T-cell (primary cell): Measurements from ENCODE around the gene SENP5. TPM values are rescaled to one million over a fixed set of nuclear protein-coding genes. Genes with fewer than 3 reads are reported as not detected.

Source experiments
- ATAC-seq, 4 experiments: fragments of 200-7000 bp in 3 of 4; fragments of 150-1000 bp in 1 of 4; cut with Tn5 transposase; replicated peaks in 1 of 4; 1 replicate in 3 of 4; 2 replicates in 1 of 4; pipeline ENCODE4 v1.10.0; 2021; ENCODE audit warnings: moderate library complexity in 3 of 4, mild to moderate bottlenecking in 2 of 4, moderate number of reproducible peaks in 1 of 4
- CTCF ChIA-PET, 2 donors: fragments of 300-600 bp; sonication (Branson Sonifier 250); formaldehyde crosslinking; loops; one replicate each; lab custom pipeline; 2022; ENCODE audit warnings: antibody characterized with exemption in 2 of 2; lab: Charles Lee
- POLR2A ChIA-PET, 2 donors: fragments of 300-600 bp; sonication (Branson Sonifier 250); formaldehyde crosslinking; loops; one replicate each; lab custom pipeline; 2022; ENCODE audit warnings: antibody characterized with exemption in 2 of 2; lab: Charles Lee
- DNase-seq, 35 experiments: peaks; one replicate each; pipeline versions ENCODE4 v3.0.0 to v3.0.0-alpha.2; 2013 to 2023
- H3K27ac ChIP-seq: one replicate; pipeline ENCODE4 v1.5.1; 2013; ENCODE audit warnings: low read length
- H3K27me3 ChIP-seq, 2 experiments: replicated peaks in 1 of 2; 1 replicate in 1 of 2; 2 replicates in 1 of 2; pipeline versions ENCODE4 v1.6.1 to v1.7.0; 2013; ENCODE audit warnings: low read length in 1 of 2, mixed read lengths in 1 of 2; ENCODE audit not compliant: control insufficient read depth in 2 of 2, insufficient read depth in 2 of 2; ENCODE audit errors: extremely low read depth in 1 of 2
- H3K36me3 ChIP-seq, 2 donors: 1 replicate in 1 of 2; 2 replicates in 1 of 2; pipeline versions ENCODE4 v1.6.1 to v1.7.0; 2013; ENCODE audit warnings: low read length in 1 of 2; ENCODE audit not compliant: control insufficient read depth in 2 of 2, insufficient read depth in 1 of 2; ENCODE audit errors: extremely low read depth in 1 of 2
- H3K4me1 ChIP-seq, 2 experiments: 1 replicate in 1 of 2; 2 replicates in 1 of 2; pipeline versions ENCODE4 v1.6.1 to v1.7.0; 2013; ENCODE audit warnings: low read length in 2 of 2, mixed read lengths in 1 of 2; ENCODE audit not compliant: insufficient read depth in 2 of 2, control insufficient read depth in 1 of 2; ENCODE audit errors: extremely low read depth in 1 of 2
- H3K4me3 ChIP-seq, 2 donors: 1 replicate in 1 of 2; 2 replicates in 1 of 2; pipeline versions ENCODE4 v1.5.1 to v1.7.0; 2013; ENCODE audit warnings: mild to moderate bottlenecking in 2 of 2, low read length in 1 of 2, moderate library complexity in 1 of 2; ENCODE audit not compliant: control insufficient read depth in 1 of 2; ENCODE audit errors: extremely low read depth in 1 of 2
- H3K9me3 ChIP-seq: 2 replicates; pipeline ENCODE4 v1.7.0; 2013
- H3K27ac Mint-ChIP-seq, 2 donors: one replicate each; pipeline ENCODE4 v1.8.0; 2020 to 2021; ENCODE audit warnings: mild to moderate bottlenecking in 2 of 2, mixed read lengths in 2 of 2
- H3K27me3 Mint-ChIP-seq, 2 donors: one replicate each; pipeline ENCODE4 v1.8.0; 2021 to 2022; ENCODE audit warnings: mixed read lengths in 2 of 2
- H3K36me3 Mint-ChIP-seq: one replicate; pipeline ENCODE4 v1.8.0; 2021; ENCODE audit warnings: mixed read lengths
- H3K4me1 Mint-ChIP-seq, 3 donors: one replicate each; pipeline ENCODE4 v1.8.0; 2020 to 2022; ENCODE audit warnings: mixed read lengths in 3 of 3, mild to moderate bottlenecking in 1 of 3
- H3K4me3 Mint-ChIP-seq, 3 donors: one replicate each; pipeline ENCODE4 v1.8.0; 2020 to 2022; ENCODE audit warnings: mild to moderate bottlenecking in 3 of 3, mixed read lengths in 3 of 3, moderate library complexity in 3 of 3
- H3K9me3 Mint-ChIP-seq, 3 donors: one replicate each; pipeline ENCODE4 v1.8.0; 2020 to 2022; ENCODE audit warnings: mixed read lengths in 3 of 3
- WGBS: methylation state at CpG from one replicate; pipeline ENCODE4 v1.1.5; 2013; ENCODE audit warnings: missing lambda C conversion rate; ENCODE audit not compliant: insufficient coverage; 5-methylcytosine and 5-hydroxymethylcytosine counted together
- total RNA-seq, 35 experiments: library from RNA in 6 of 35; stranded (reverse) in 6 of 35; fragments of 120-200 nt in 1 of 35; gene quantifications; one replicate each; pipeline versions ENCODE4 v1.2.1 to v1.2.4 and lab custom pipeline; 2013 to 2026

Gene SENP5
- total RNA-seq, 5 donors from 2014 or later (not counting 1 experiment from before 2014, with no cell fraction given), result 33.8 to 61.2 (median 37.5) TPM

DNA sequence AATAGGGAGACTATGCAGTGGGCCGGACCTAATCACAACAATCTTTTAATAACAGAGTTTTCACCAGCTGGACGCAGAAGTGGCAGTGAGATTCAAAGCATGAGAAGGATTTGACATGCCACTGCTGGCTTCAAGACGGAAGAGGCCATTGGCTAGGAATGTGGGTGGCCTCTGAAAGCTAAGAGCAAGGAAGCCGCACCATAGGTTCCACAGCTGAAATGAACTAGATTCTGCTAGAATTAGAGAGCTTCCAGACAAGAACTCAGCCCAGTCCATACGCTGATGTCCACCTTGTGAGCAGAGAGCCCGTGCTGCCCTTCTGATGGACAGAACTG is 81.5 kb downstream of the SENP5 start:
- 89% methylated on average over 5 of the region's 6 CpGs for WGBS
- Histone ChIP-seq H3K4me1 (no peaks in the 10 kb centered on the region), H3K4me3 (no peak overlapping the region), H3K27me3 (no peaks in the 10 kb centered on the region), H3K9me3 (no peaks in the 10 kb centered on the region), H3K27ac (no peak overlapping the region), H3K36me3 (no peaks in the 10 kb centered on the region)
- Mint-ChIP-seq H3K36me3 (no peaks in the 10 kb centered on the region), H3K27me3 (no peaks in the 10 kb centered on the region), H3K4me3 (no peak overlapping the region), H3K9me3 (no peaks in the 10 kb centered on the region), H3K4me1 (peaks cover 7 to 8% (median 7%) of the 10 kb centered on the region in 3 donors), H3K27ac (no peak overlapping the region)
- ATAC-seq (no peak), DNase-seq (no peak)
- ChIA-PET CTCF (no interaction called here), POLR2A (no interaction called here)

DNA sequence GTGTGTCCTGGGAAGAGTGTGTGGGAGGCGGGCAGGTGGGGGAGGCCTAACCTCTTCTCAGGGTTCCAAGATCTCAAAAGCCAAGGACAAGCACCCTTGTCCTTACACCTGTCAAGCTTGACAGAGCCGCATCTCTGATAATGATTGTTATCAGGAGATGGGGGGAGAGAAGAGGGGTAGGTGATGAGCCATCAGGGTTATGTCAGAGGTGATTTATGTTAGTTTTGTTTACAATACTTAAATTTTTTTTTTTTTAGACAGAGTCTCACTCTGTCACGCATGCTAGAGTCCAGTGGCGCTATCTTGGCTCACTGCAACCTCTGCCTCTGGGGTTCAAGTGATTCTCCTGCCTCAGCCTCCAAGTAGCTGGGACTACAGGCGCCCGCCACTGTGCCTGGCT is 82.0 kb downstream of the SENP5 start:
- ATAC-seq (no peak), DNase-seq (no peak)
- H3K27me3 ChIP-seq, result no peaks in the 10 kb centered on the region
- Mint-ChIP-seq H3K27ac (no peak overlapping the region), H3K9me3 (no peaks in the 10 kb centered on the region), H3K27me3 (no peaks in the 10 kb centered on the region), H3K4me3 (no peak overlapping the region), H3K36me3 (no peaks in the 10 kb centered on the region), H3K4me1 (peaks cover 2 to 3% (median 2%) of the 10 kb centered on the region in 3 donors)
- H3K36me3 ChIP-seq, result no peaks in the 10 kb centered on the region
- ChIA-PET POLR2A (no interaction called here), CTCF (no interaction called here)
- no peaks in the 10 kb centered on the region for H3K9me3 ChIP-seq
- H3K27ac ChIP-seq, result no peak overlapping the region
- H3K4me1 ChIP-seq, result no peaks in the 10 kb centered on the region
- H3K4me3 ChIP-seq, result no peak overlapping the region
- 81% methylated on average over 2 of the region's 6 CpGs for WGBS

DNA sequence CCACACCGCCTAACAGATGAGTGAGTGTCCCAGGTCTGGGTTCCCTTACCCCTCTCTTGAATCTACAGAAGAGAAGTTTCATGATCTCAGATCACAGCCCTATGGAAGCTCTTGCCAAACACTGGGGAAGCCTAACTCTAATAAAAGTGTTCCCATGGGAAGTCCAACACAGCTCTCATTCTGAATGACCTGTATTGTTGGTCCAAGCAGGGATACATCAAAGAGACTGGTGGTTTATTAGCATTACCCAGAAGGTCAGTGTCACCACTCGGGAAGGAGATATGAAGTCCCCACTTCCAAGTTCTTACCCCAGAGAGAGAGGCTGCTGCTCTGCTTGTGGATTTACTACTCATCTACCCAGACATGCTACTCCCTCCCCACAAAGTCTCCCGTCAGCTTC is 83.7 kb downstream of the SENP5 start:
- ATAC-seq (no peak), DNase-seq (no peak)
- ChIA-PET CTCF (no interaction called here), POLR2A (no interaction called here)
- H3K36me3 Mint-ChIP-seq, result no peaks in the 10 kb centered on the region
- no peaks in the 10 kb centered on the region for H3K36me3 ChIP-seq
- H3K27ac Mint-ChIP-seq, result no peak overlapping the region
- no peaks in the 10 kb centered on the region for H3K4me1 Mint-ChIP-seq
- H3K9me3 ChIP-seq, result no peaks in the 10 kb centered on the region
- H3K4me3 Mint-ChIP-seq, result no peak overlapping the region
- no peaks in the 10 kb centered on the region for H3K27me3 Mint-ChIP-seq
- no peaks in the 10 kb centered on the region for H3K4me1 ChIP-seq
- no peaks in the 10 kb centered on the region for H3K27me3 ChIP-seq
- WGBS, result 92% methylated on average over 2 of the region's 3 CpGs
- no peak overlapping the region for H3K4me3 ChIP-seq
- no peak overlapping the region for H3K27ac ChIP-seq
- H3K9me3 Mint-ChIP-seq, result no peaks in the 10 kb centered on the region

DNA sequence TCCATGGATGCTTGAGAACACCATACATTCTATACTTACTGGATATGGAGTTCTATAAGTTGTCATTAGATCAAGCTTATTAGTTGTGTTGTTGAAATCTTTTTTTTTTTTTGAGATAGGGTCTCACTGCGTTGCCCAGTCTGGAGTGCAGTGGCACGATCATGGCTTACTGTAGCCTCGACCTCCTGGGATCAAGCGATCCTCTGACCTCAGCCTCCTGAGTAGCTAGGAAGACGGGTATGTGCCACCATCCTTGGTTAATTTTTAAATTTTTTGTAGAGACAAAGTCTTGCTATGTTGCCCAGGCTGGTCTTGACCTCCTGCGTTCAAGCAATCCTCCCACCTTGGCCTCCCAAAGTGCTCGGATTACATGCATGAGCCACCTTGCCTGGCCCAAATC is 87.1 kb downstream of the SENP5 start:
- no peaks in the 10 kb centered on the region for H3K4me1 ChIP-seq
- H3K4me1 Mint-ChIP-seq, result no peaks in the 10 kb centered on the region
- no peak overlapping the region for H3K4me3 ChIP-seq
- ATAC-seq (no peak), DNase-seq (no peak)
- peaks cover 0 to 3% of the 10 kb centered on the region in 2 experiments for H3K27me3 ChIP-seq
- H3K36me3 Mint-ChIP-seq, result no peaks in the 10 kb centered on the region
- H3K27ac ChIP-seq, result no peak overlapping the region
- 95% methylated on average over 3 of the region's 7 CpGs for WGBS
- H3K27ac Mint-ChIP-seq, result no peak overlapping the region
- no peaks in the 10 kb centered on the region for H3K36me3 ChIP-seq
- CTCF ChIA-PET, result no interaction called here
- no peaks in the 10 kb centered on the region for H3K9me3 ChIP-seq
- no peaks in the 10 kb centered on the region for H3K27me3 Mint-ChIP-seq
- H3K4me3 Mint-ChIP-seq, result no peak overlapping the region
- no peaks in the 10 kb centered on the region for H3K9me3 Mint-ChIP-seq
- POLR2A ChIA-PET, result interaction anchor here in 1 of 2 donors (0.6 kb wide), 1 partner anchor 87 kb away, joined by 3 read pairs; no protein-coding TSS in a partner anchor

DNA sequence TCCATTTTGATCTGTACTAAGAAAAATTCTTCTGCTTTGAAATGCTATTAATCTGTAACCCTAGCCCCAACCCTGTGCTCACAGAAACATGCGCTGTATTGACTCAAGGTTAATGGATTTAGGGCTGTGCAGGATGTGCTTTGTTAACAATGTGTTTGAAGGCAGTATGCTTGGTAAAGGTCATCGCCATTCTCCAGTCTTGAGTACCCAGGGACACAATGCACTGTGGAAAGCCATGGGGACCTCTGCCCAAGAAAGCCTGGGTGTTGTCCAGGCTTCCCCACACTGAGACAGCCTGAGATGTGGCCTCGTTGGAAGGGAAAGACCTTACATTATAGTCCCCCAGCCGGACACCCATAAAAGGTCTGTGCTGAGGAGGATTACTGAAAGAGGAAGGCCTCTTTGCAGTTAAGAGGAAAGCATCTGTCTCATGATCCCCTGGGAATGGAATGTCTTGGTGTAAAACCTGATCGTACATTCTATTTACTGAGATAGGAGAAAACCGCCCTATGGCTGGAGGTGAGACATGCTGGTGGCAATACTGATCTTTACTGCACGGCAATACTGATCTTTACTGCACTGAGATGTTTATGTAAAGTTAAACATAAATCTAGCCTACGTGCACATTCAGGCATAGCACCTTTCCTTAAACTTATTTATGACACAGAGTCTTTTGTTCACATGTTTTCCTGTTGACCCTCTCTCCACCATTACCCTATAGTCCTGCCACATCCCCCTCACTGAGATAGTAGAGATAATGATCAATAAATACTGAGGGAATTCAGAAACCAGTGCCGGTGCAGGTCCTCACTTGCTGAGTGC is 94.6 kb downstream of the SENP5 start:
- H3K27ac ChIP-seq, result no peak overlapping the region
- WGBS, result 80% methylated on average over 3 of the region's 9 CpGs
- no peaks in the 10 kb centered on the region for H3K27me3 Mint-ChIP-seq
- H3K9me3 Mint-ChIP-seq, result no peaks in the 10 kb centered on the region
- H3K4me1 Mint-ChIP-seq, result peaks cover 0 to 2% (median 0%) of the 10 kb centered on the region in 3 donors
- CTCF ChIA-PET, result no interaction called here
- no peak overlapping the region for H3K4me3 Mint-ChIP-seq
- POLR2A ChIA-PET, result no interaction called here
- no peaks in the 10 kb centered on the region for H3K36me3 Mint-ChIP-seq
- no peaks in the 10 kb centered on the region for H3K36me3 ChIP-seq
- no peaks in the 10 kb centered on the region for H3K4me1 ChIP-seq
- H3K9me3 ChIP-seq, result no peaks in the 10 kb centered on the region
- no peak overlapping the region for H3K27ac Mint-ChIP-seq
- no peak for ATAC-seq
- H3K4me3 ChIP-seq, result no peak overlapping the region
- peaks cover 0 to 6% of the 10 kb centered on the region in 2 experiments for H3K27me3 ChIP-seq
- DNase-seq, result no peak

DNA sequence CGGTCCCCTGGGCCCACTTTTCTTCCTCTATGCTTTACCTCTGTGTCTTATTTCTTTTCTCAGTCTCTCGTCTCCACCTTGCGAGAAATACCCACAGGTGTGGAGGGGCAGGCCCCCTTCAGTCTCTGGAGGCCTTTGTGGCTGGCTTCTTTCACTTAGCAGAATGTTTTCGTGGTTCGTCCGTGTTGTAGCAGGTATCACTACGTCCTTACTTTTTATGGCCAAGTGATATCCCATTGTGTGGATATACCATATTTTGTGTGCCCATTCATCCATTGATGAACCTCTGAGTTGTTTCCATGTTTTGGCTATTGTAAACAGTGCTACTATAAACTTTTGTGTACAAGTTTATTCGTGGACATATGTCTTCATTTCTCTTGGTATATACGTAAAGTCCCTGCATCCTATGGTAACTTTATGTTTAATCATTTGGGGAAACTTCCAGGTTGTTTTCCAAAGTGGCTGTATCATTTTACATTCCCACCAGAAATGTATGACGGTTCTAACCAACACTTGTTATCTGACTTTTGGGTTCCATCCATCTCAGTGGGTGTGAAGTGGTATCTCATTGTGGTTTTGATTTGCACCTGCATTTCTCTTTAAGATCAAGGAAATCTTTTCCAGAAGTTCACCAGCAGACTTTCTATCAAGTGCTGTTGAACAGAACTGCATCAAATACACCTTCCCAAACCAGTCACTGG is 95.4 kb downstream of the SENP5 start:
- Histone ChIP-seq H3K4me1 (peaks cover 0 to 4% of the 10 kb centered on the region in 2 experiments), H3K27me3 (peaks cover 0 to 9% of the 10 kb centered on the region in 2 experiments), H3K4me3 (no peak overlapping the region), H3K9me3 (no peaks in the 10 kb centered on the region), H3K36me3 (no peaks in the 10 kb centered on the region), H3K27ac (no peak overlapping the region)
- ChIA-PET POLR2A (no interaction called here), CTCF (interaction anchor here in 1 of 2 donors (0.6 kb wide), 1 partner anchor 94 kb away, joined by 5 read pairs; no protein-coding TSS in a partner anchor)
- no peak overlapping the region for H3K4me3 Mint-ChIP-seq
- ATAC-seq, result no peak
- WGBS, result 66% methylated on average over 5 of the region's 10 CpGs
- no peak overlapping the region for H3K27ac Mint-ChIP-seq
- no peaks in the 10 kb centered on the region for H3K9me3 Mint-ChIP-seq
- peaks cover 0 to 3% of the 10 kb centered on the region in 2 donors for H3K27me3 Mint-ChIP-seq
- no peak for DNase-seq
- no peaks in the 10 kb centered on the region for H3K36me3 Mint-ChIP-seq
- H3K4me1 Mint-ChIP-seq, result peaks cover 0 to 8% (median 4%) of the 10 kb centered on the region in 3 donors
